ENCODE data around the gene SAP30BP. TPM values are rescaled to one million over a fixed set of nuclear protein-coding genes. Genes with fewer than 3 reads are reported as not detected.

Gene SAP30BP
- polyA plus RNA-seq, 1 donor (not counting 4 experiments of a cell fraction or from before 2014, with no cell fraction given) = 99.0 TPM

DNA sequence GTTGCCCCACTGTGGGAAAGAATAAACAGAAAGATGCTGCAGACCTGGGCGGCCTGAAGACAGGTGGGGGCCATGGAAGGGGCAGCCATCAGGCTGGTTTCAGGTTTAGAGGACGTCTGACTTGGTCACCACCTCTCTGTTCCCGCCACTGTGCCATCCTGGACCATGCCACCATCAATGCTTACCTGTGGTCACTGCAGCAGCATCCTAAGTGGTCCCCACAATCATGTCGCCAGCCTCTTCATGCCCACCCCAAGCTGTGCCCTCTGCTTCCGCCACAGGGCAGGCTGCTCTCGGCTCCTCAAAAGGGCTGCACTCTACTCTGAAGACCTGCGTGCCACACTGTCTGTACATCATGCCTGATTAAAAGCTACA is 23.5 kb upstream of the SAP30BP start:
- Histone ChIP-seq H4K20me1 (ENCODE audit: control insufficient read depth, extremely low read depth, insufficient read depth, low read length) (no peaks in the 10 kb centered on the region), H3K27me3 (ENCODE audit: control insufficient read depth, extremely low read depth, insufficient read depth, low read length) (no peaks in the 10 kb centered on the region), H3K9ac (ENCODE audit: control insufficient read depth, extremely low read depth, insufficient read depth, low read length) (peak overlapping the region; percentile 26), H3K27ac (ENCODE audit: control insufficient read depth, insufficient read depth, low read length) (peak overlapping the region; percentile 47), H3K4me1 (ENCODE audit: control insufficient read depth, extremely low read depth, insufficient read depth, low read length) (peaks cover 51% of the 10 kb centered on the region), H3K4me2 (ENCODE audit: control insufficient read depth, extremely low read depth, insufficient read depth, low read depth, low read length) (no peak overlapping the region), H3K4me3 (ENCODE audit: control insufficient read depth in 2 of 3, extremely low read depth in 1 of 3, insufficient read depth in 2 of 3, low read depth in 1 of 3, low read length in 3 of 3) (no peak overlapping the region), H2AFZ (ENCODE audit: control insufficient read depth, low read length) (no peak overlapping the region), H3K9me1 (ENCODE audit: control insufficient read depth, extremely low read depth, insufficient read depth, low read length) (peaks cover 2% of the 10 kb centered on the region), H3K79me2 (ENCODE audit: control insufficient read depth, insufficient read depth, low read length) (no peaks in the 10 kb centered on the region), H3K9me3 (ENCODE audit: control insufficient read depth, low read depth, low read length) (no peaks in the 10 kb centered on the region), H3K36me3 (ENCODE audit: control insufficient read depth in 2 of 2, extremely low read depth in 1 of 2, insufficient read depth in 2 of 2, low read length in 2 of 2) (peaks cover 7 to 9% of the 10 kb centered on the region in 2 experiments)
- FAIRE-seq = no peak
- dilution Hi-C loops (cut with MboI; ENCODE audit: extremely low pct_ligation_motif_present, low sequenced_read_pairs) = no loop called here
- no peak for TF ChIP-seq EZH2 (IDR thresholded peaks at IDR 0.05; ENCODE audit: low read length)
- TF ChIP-seq, protein P1, sequence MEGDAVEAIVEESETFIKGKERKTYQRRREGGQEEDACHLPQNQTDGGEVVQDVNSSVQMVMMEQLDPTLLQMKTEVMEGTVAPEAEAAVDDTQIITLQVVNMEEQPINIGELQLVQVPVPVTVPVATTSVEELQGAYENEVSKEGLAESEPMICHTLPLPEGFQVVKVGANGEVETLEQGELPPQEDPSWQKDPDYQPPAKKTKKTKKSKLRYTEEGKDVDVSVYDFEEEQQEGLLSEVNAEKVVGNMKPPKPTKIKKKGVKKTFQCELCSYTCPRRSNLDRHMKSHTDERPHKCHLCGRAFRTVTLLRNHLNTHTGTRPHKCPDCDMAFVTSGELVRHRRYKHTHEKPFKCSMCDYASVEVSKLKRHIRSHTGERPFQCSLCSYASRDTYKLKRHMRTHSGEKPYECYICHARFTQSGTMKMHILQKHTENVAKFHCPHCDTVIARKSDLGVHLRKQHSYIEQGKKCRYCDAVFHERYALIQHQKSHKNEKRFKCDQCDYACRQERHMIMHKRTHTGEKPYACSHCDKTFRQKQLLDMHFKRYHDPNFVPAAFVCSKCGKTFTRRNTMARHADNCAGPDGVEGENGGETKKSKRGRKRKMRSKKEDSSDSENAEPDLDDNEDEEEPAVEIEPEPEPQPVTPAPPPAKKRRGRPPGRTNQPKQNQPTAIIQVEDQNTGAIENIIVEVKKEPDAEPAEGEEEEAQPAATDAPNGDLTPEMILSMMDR (optimal IDR thresholded peaks at IDR 0.05 in 1 of 3, IDR thresholded peaks at IDR 0.05 in 1 of 3, conservative IDR thresholded peaks at IDR 0.05 in 1 of 3; ENCODE audit: extremely low read depth in 1 of 3, insufficient read depth in 2 of 3, low read length in 3 of 3) = no peak
- no peak for DNase-seq (ENCODE audit: low read depth, low spot score)

DNA sequence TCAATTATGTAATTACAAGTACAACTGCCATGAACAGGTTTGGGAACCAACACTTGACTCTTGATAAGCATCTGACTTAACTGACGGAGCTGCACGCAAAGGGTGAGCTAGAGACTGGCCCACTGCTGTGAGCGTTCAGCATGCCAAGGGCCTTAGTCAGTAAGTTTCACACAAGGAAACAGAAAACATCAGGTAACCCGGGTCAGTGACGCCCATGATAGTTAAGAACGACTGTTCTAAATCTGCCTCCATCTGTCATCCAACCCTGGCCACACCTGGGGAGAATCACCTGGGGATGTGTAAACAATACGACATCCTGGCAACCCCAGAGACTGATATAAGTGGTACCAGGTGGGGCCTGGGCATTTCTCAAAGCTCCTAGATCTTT is 21.6 kb upstream of the SAP30BP start:
- peak overlapping the region in 1 of 3 experiments; percentile 25 for H3K4me3 ChIP-seq (ENCODE audit: control insufficient read depth in 2 of 3, extremely low read depth in 1 of 3, insufficient read depth in 2 of 3, low read depth in 1 of 3, low read length in 3 of 3)
- peak; percentile 92 for DNase-seq (ENCODE audit: low read depth, low spot score)

More for the DNA sequence above, 21.6 kb upstream of the SAP30BP start:
- H3K9me1 ChIP-seq (ENCODE audit: control insufficient read depth, extremely low read depth, insufficient read depth, low read length) = peaks cover 2% of the 10 kb centered on the region
- H4K20me1 ChIP-seq (ENCODE audit: control insufficient read depth, extremely low read depth, insufficient read depth, low read length) = no peaks in the 10 kb centered on the region
- H3K27me3 ChIP-seq (ENCODE audit: control insufficient read depth, extremely low read depth, insufficient read depth, low read length) = no peaks in the 10 kb centered on the region
- no peaks in the 10 kb centered on the region for H3K79me2 ChIP-seq (ENCODE audit: control insufficient read depth, insufficient read depth, low read length)
- peaks cover 8 to 21% of the 10 kb centered on the region in 2 experiments for H3K36me3 ChIP-seq (ENCODE audit: control insufficient read depth in 2 of 2, extremely low read depth in 1 of 2, insufficient read depth in 2 of 2, low read length in 2 of 2)
- FAIRE-seq = peak; percentile 99
- TF ChIP-seq, protein P1 (optimal IDR thresholded peaks at IDR 0.05 in 1 of 3, IDR thresholded peaks at IDR 0.05 in 1 of 3, conservative IDR thresholded peaks at IDR 0.05 in 1 of 3; ENCODE audit: extremely low read depth in 1 of 3, insufficient read depth in 2 of 3, low read length in 3 of 3) = no peak
- TF ChIP-seq EZH2 (IDR thresholded peaks at IDR 0.05; ENCODE audit: low read length) = no peak
- H3K4me2 ChIP-seq (ENCODE audit: control insufficient read depth, extremely low read depth, insufficient read depth, low read depth, low read length) = peak overlapping the region; percentile 82
- peak overlapping the region; percentile 99 for H3K27ac ChIP-seq (ENCODE audit: control insufficient read depth, insufficient read depth, low read length)
- no peaks in the 10 kb centered on the region for H3K9me3 ChIP-seq (ENCODE audit: control insufficient read depth, low read depth, low read length)
- H2AFZ ChIP-seq (ENCODE audit: control insufficient read depth, low read length) = no peak overlapping the region
- peaks cover 45% of the 10 kb centered on the region for H3K4me1 ChIP-seq (ENCODE audit: control insufficient read depth, extremely low read depth, insufficient read depth, low read length)
- dilution Hi-C loops (cut with MboI; ENCODE audit: extremely low pct_ligation_motif_present, low sequenced_read_pairs) = no loop called here
- H3K9ac ChIP-seq (ENCODE audit: control insufficient read depth, extremely low read depth, insufficient read depth, low read length) = peak overlapping the region; percentile 85

Measured in keratinocyte (primary cell).